CD14-positive monocyte (primary cell): Measurements from ENCODE around the gene SNTN. TPM values are rescaled to one million over a fixed set of nuclear protein-coding genes. Genes with fewer than 3 reads are reported as not detected.

Experiments used
- DNase-seq, 3 donors: peaks; one replicate each; pipeline ENCODE4 v3.0.0-alpha.2; 2011 to 2022
- H2AFZ ChIP-seq: 2 replicates; pipeline ENCODE4 v1.6.0; 2012; ENCODE audit warnings: mild to moderate bottlenecking, low read depth, low read length, inconsistent platforms; ENCODE audit not compliant: insufficient read depth, poor library complexity, severe bottlenecking
- H3K27ac ChIP-seq, 2 donors: 1 replicate in 1 of 2; 2 replicates in 1 of 2; pipeline ENCODE4 v1.5.1; 2012 to 2013; ENCODE audit warnings: low read length in 2 of 2, control low read depth in 1 of 2, inconsistent platforms in 1 of 2, low read depth in 1 of 2, mild to moderate bottlenecking in 1 of 2
- H3K27me3 ChIP-seq, 2 donors: one replicate each; pipeline versions ENCODE4 v1.6.0 to v1.6.1; 2011 to 2013; ENCODE audit warnings: low read length in 2 of 2; ENCODE audit not compliant: control insufficient read depth in 2 of 2, insufficient read depth in 2 of 2
- H3K36me3 ChIP-seq, 2 donors: replicated peaks in 1 of 2; 1 replicate in 1 of 2; 2 replicates in 1 of 2; pipeline versions ENCODE4 v1.5.1 to v1.6.1; 2012 to 2013; ENCODE audit warnings: low read length in 2 of 2, control low read depth in 1 of 2, inconsistent platforms in 1 of 2, mild to moderate bottlenecking in 1 of 2; ENCODE audit not compliant: insufficient read depth in 2 of 2, control insufficient read depth in 1 of 2
- H3K4me1 ChIP-seq, 2 donors: 1 replicate in 1 of 2; 2 replicates in 1 of 2; pipeline versions ENCODE4 v1.5.1 to v1.6.1; 2012 to 2013; ENCODE audit warnings: low read length in 2 of 2, control low read depth in 1 of 2, inconsistent platforms in 1 of 2, mild to moderate bottlenecking in 1 of 2, moderate library complexity in 1 of 2; ENCODE audit not compliant: insufficient read depth in 2 of 2, control insufficient read depth in 1 of 2
- H3K4me2 ChIP-seq: replicated peaks from 2 replicates; pipeline ENCODE3; 2012; ENCODE audit warnings: low read length, moderate library complexity, mild to moderate bottlenecking; ENCODE audit not compliant: poor library complexity, severe bottlenecking; ENCODE audit errors: extremely low read depth
- H3K4me3 ChIP-seq, 3 experiments: fragments of 200-600 bp in 1 of 3; sonication (generic) in 1 of 3; replicated peaks in 1 of 3; 1 replicate in 2 of 3; 2 replicates in 1 of 3; pipeline ENCODE4 v1.5.1; 2011 to 2013; ENCODE audit warnings: low read length in 3 of 3, mild to moderate bottlenecking in 3 of 3, control low read depth in 2 of 3, low read depth in 2 of 3, inconsistent platforms in 1 of 3, moderate library complexity in 1 of 3
- H3K79me2 ChIP-seq: 2 replicates; pipeline ENCODE4 v1.6.0; 2012; ENCODE audit warnings: mild to moderate bottlenecking, control low read depth, inconsistent platforms, low read length, moderate library complexity; ENCODE audit not compliant: insufficient read depth
- H3K9ac ChIP-seq: 2 replicates; pipeline ENCODE4 v1.6.0; 2017; ENCODE audit warnings: low read length, mild to moderate bottlenecking; ENCODE audit not compliant: insufficient read depth, poor library complexity, severe bottlenecking
- H3K9me3 ChIP-seq, 2 donors: replicated peaks in 1 of 2; 1 replicate in 1 of 2; 2 replicates in 1 of 2; pipeline versions ENCODE4 v1.5.1 to v1.6.1; 2012 to 2013; ENCODE audit warnings: low read length in 2 of 2, control low read depth in 1 of 2; ENCODE audit not compliant: control insufficient read depth in 1 of 2, insufficient read depth in 1 of 2
- H4K20me1 ChIP-seq: 2 replicates; pipeline ENCODE4 v1.6.0; 2012; ENCODE audit warnings: mild to moderate bottlenecking, low read length, control low read depth, moderate library complexity; ENCODE audit not compliant: insufficient read depth
- H3K27ac Mint-ChIP-seq, 7 donors: one replicate each; pipeline ENCODE4 v1.8.0; 2020; ENCODE audit warnings: mild to moderate bottlenecking in 7 of 7, mixed read lengths in 7 of 7, moderate library complexity in 6 of 7, inconsistent platforms in 2 of 7
- H3K27me3 Mint-ChIP-seq, 3 donors: one replicate each; pipeline ENCODE4 v1.8.0; 2021 to 2022; ENCODE audit warnings: low read depth in 3 of 3, mild to moderate bottlenecking in 3 of 3, mixed read lengths in 3 of 3, moderate library complexity in 3 of 3, inconsistent platforms in 1 of 3
- H3K36me3 Mint-ChIP-seq, 2 donors: one replicate each; pipeline ENCODE4 v1.8.0; 2020; ENCODE audit warnings: mixed read lengths in 2 of 2, inconsistent platforms in 1 of 2, mild to moderate bottlenecking in 1 of 2
- H3K4me1 Mint-ChIP-seq: one replicate; pipeline ENCODE4 v1.8.0; 2020; ENCODE audit warnings: mild to moderate bottlenecking, mixed read lengths
- H3K4me3 Mint-ChIP-seq, 2 donors: one replicate each; pipeline ENCODE4 v1.8.0; 2020; ENCODE audit warnings: mild to moderate bottlenecking in 2 of 2, mixed read lengths in 2 of 2, moderate library complexity in 1 of 2
- H3K9me3 Mint-ChIP-seq, 7 donors: one replicate each; pipeline ENCODE4 v1.8.0; 2020 to 2022; ENCODE audit warnings: mixed read lengths in 7 of 7, mild to moderate bottlenecking in 6 of 7, moderate library complexity in 6 of 7, inconsistent platforms in 2 of 7
- WGBS: methylation state at CpG from one replicate; pipeline ENCODE4 v1.1.5; 2013; ENCODE audit warnings: missing lambda C conversion rate; ENCODE audit not compliant: insufficient coverage; 5-methylcytosine and 5-hydroxymethylcytosine counted together
- intact Hi-C, 2 donors: fragments of 100-400 bp; cut with micrococcal nuclease; formaldehyde crosslinking; loops; one replicate each; pipeline versions ENCODE4 v1.15.0 to v1.15.1; 2023
- polyA plus RNA-seq, 3 donors: library from polyadenylated mRNA; depleted of rRNA in 1 of 3; unstranded in 2 of 3; stranded (reverse) in 1 of 3; fragments of 300-500 nt in 2 of 3; fragments of >200 nt in 1 of 3; fragmentation: Illumina TruSeq in 2 of 3; gene quantifications; 1 replicate in 2 of 3; 2 replicates in 1 of 3; pipeline ENCODE4 v1.2.3, GENCODE V29; 2012 to 2021
- TF ChIP-seq, protein P1 (sequence below): fragments of 200-600 bp; IDR thresholded peaks from one replicate; pipeline ENCODE4 v1.8.0; 2022; ENCODE audit warnings: antibody characterized with exemption, mild to moderate bottlenecking

The SNTN gene
- polyA plus RNA-seq, 3 donors, result not detected

DNA sequence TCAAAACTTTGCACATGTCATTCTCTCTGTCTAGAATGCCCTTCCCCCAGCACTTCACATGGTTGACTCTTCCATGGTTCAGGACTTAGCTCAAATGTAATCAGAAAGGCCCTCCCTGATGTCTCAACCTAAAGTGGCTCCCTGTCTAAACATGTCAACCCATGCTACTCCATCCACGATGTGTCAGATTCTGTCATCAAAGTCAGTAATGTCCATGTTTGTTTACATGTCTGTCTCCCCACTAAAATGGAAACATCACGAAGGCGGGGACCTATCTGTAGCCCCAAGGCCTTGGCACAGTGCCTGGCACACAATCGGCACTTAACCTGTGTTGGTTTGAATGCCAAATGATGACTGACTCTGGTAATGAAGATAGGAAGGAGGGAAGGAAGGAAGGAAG lies 20.8 kb upstream of the SNTN start:
- 88% methylated on average over 4 of the region's 4 CpGs for WGBS
- intact Hi-C loops, result no loop called here
- no peaks in the 10 kb centered on the region for H3K27me3 ChIP-seq
- H3K79me2 ChIP-seq, result no peaks in the 10 kb centered on the region
- no peak overlapping the region for H3K4me3 ChIP-seq
- H4K20me1 ChIP-seq, result no peaks in the 10 kb centered on the region
- H3K4me1 Mint-ChIP-seq, result no peaks in the 10 kb centered on the region
- H3K9ac ChIP-seq, result no peak overlapping the region
- no peak overlapping the region for H3K4me3 Mint-ChIP-seq
- no peaks in the 10 kb centered on the region for H3K36me3 ChIP-seq
- H3K27me3 Mint-ChIP-seq, result peaks cover 0 to 1% (median 0%) of the 10 kb centered on the region in 3 donors
- TF ChIP-seq, protein P1, sequence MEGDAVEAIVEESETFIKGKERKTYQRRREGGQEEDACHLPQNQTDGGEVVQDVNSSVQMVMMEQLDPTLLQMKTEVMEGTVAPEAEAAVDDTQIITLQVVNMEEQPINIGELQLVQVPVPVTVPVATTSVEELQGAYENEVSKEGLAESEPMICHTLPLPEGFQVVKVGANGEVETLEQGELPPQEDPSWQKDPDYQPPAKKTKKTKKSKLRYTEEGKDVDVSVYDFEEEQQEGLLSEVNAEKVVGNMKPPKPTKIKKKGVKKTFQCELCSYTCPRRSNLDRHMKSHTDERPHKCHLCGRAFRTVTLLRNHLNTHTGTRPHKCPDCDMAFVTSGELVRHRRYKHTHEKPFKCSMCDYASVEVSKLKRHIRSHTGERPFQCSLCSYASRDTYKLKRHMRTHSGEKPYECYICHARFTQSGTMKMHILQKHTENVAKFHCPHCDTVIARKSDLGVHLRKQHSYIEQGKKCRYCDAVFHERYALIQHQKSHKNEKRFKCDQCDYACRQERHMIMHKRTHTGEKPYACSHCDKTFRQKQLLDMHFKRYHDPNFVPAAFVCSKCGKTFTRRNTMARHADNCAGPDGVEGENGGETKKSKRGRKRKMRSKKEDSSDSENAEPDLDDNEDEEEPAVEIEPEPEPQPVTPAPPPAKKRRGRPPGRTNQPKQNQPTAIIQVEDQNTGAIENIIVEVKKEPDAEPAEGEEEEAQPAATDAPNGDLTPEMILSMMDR, result no peak
- H3K4me1 ChIP-seq, result no peaks in the 10 kb centered on the region
- no peak overlapping the region for H3K27ac Mint-ChIP-seq
- no peak overlapping the region for H2AFZ ChIP-seq
- no peak for DNase-seq
- no peaks in the 10 kb centered on the region for H3K36me3 Mint-ChIP-seq
- no peak overlapping the region for H3K27ac ChIP-seq
- no peaks in the 10 kb centered on the region for H3K9me3 ChIP-seq
- no peak overlapping the region for H3K4me2 ChIP-seq
- H3K9me3 Mint-ChIP-seq, result peaks cover 0 to 9% (median 4%) of the 10 kb centered on the region in 7 donors

DNA sequence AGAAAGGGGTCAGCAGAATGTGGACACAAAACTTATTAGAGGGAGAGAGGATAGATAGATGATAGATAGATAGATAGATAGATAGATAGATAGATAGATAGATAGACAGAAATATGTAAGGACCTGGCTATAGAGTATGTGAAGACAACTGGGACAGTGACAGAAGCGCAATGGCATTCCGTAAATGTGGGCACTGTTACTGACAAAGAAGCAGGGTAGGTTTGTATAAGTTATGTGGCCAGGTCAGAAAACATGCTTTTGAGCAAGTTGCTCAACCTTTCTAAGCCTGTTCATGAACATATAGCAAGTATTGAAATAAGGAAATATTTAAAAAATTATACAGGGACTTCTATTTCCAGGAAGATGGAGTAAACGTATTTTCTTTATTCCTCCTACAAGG lies 17.3 kb upstream of the SNTN start:
- H3K9ac ChIP-seq, result no peak overlapping the region
- WGBS, result 94% methylated on average over 2 of the region's 3 CpGs
- H3K27me3 Mint-ChIP-seq, result peaks cover 0 to 1% (median 1%) of the 10 kb centered on the region in 3 donors
- no peaks in the 10 kb centered on the region for H3K4me1 Mint-ChIP-seq
- H3K27me3 ChIP-seq, result no peaks in the 10 kb centered on the region
- no peak overlapping the region for H3K4me3 Mint-ChIP-seq
- no peak overlapping the region for H3K4me3 ChIP-seq
- intact Hi-C loops, result no loop called here
- H3K9me3 Mint-ChIP-seq, result peaks cover 0 to 12% (median 4%) of the 10 kb centered on the region in 7 donors
- no peaks in the 10 kb centered on the region for H3K36me3 ChIP-seq
- H3K4me2 ChIP-seq, result no peak overlapping the region
- no peak overlapping the region for H3K27ac Mint-ChIP-seq
- TF ChIP-seq, protein P1, result no peak
- H3K4me1 ChIP-seq, result no peaks in the 10 kb centered on the region
- H3K27ac ChIP-seq, result no peak overlapping the region
- no peak overlapping the region for H2AFZ ChIP-seq
- peaks cover 0 to 3% of the 10 kb centered on the region in 2 donors for H3K9me3 ChIP-seq
- H3K79me2 ChIP-seq, result no peaks in the 10 kb centered on the region
- no peaks in the 10 kb centered on the region for H3K36me3 Mint-ChIP-seq
- H4K20me1 ChIP-seq, result no peaks in the 10 kb centered on the region
- no peak for DNase-seq
